ENCODE measurements around the gene ZNF438. TPM values are rescaled to one million over a fixed set of nuclear protein-coding genes. Genes with fewer than 3 reads are reported as not detected.

Gene ZNF438
- total and polyA plus RNA-seq, 2 of the 4 experiments (the other 2 are of a cell fraction): 1.8 to 2.9 TPM

- Histone ChIP-seq H2BK15ac (ENCODE audit: low read depth, low read length) (peak overlapping the region; percentile 79; the same call in 2 of the 3 replicates), H3K79me1 (ENCODE audit: low read depth in 1 of 2, low read length in 2 of 2) (peaks cover 0 to 12% of the 10 kb centered on the region in 2 experiments; a peak in 3 of 4 replicates), H3K27ac (ENCODE audit: insufficient read depth, low read length) (peak overlapping the region; percentile 90), H3K23ac (ENCODE audit: low read depth, low read length) (peak overlapping the region; percentile 63; the same call in 1 of the 2 replicates), H2AK5ac (ENCODE audit: low read depth, low read length) (peak overlapping the region; percentile 88), H3K9ac (ENCODE audit: low read depth, low read length) (no peak overlapping the region), H3K4me3 (ENCODE audit: insufficient read depth, low read depth, low read length) (no peak overlapping the region), H4K5ac (ENCODE audit: low read depth, low read length) (peak overlapping the region; percentile 50), H3K18ac (ENCODE audit: low read depth, low read length) (peak overlapping the region; percentile 82), H3K4me1 (ENCODE audit: control insufficient read depth, insufficient read depth, low read length) (peaks cover 20% of the 10 kb centered on the region), H4K8ac (ENCODE audit: low read depth in 2 of 2, low read length in 2 of 2) (peak overlapping the region; percentile 53 to 84), H4K91ac (ENCODE audit: insufficient read depth, low read depth, low read length) (peak overlapping the region; percentile 90), H3K9me1 (ENCODE audit: insufficient read depth, low read length) (peaks cover 14% of the 10 kb centered on the region), H3K36me3 (ENCODE audit: control insufficient read depth, insufficient read depth, low read length) (no peaks in the 10 kb centered on the region), H2BK5ac (ENCODE audit: low read depth, low read length, poor library complexity, severe bottlenecking) (peak overlapping the region; percentile 95), H2BK120ac (ENCODE audit: low read depth, low read length) (peak overlapping the region; percentile 95), H2AFZ (replicated peaks; ENCODE audit: low read length, poor library complexity) (no peak overlapping the region), H3K14ac (replicated peaks; ENCODE audit: low read depth, low read length) (peak overlapping the region; percentile 83), H2BK20ac (ENCODE audit: low read depth, low read length) (peak overlapping the region; percentile 96), H2AK9ac (replicated peaks; ENCODE audit: low read depth, low read length, poor library complexity) (no peak overlapping the region), H3K9me3 (ENCODE audit: control insufficient read depth, insufficient read depth, low read length) (no peaks in the 10 kb centered on the region), H3K4ac (ENCODE audit: low read depth, low read length) (peak overlapping the region; percentile 89), H3K56ac (ENCODE audit: extremely low read depth, insufficient read depth, low read length) (peak overlapping the region; percentile 70), H4K20me1 (ENCODE audit: insufficient read depth, low read length) (no peaks in the 10 kb centered on the region), H3K27me3 (ENCODE audit: control insufficient read depth, insufficient read depth, low read length) (no peaks in the 10 kb centered on the region), H3K4me2 (ENCODE audit: low read depth, low read length) (0 out of 2 replicates have a peak overlapping the region, but pooled peaks have one; percentile 9)
- 0 out of 2 replicates have a peak, but pooled peaks have one; percentile 22 for TF ChIP-seq BHLHE40 (IDR thresholded peaks at IDR 0.05; ENCODE audit: low read depth, low read length)
- TF ChIP-seq RFX5 (IDR thresholded peaks at IDR 0.05; ENCODE audit: low read depth, low read length): no peak
- no peak for TF ChIP-seq MAZ (IDR thresholded peaks at IDR 0.05; ENCODE audit: borderline replicate concordance, low read depth, low read length)
- no peak for TF ChIP-seq NFE2L2 (IDR thresholded peaks at IDR 0.05; ENCODE audit: low read depth, low read length)
- TF ChIP-seq SMC3 (IDR thresholded peaks at IDR 0.05; ENCODE audit: low read depth, low read length): no peak
- TF ChIP-seq FOS (IDR thresholded peaks at IDR 0.05; ENCODE audit: low read depth, low read length): peak; percentile 75; the same call in 1 of the 2 replicates
- TF ChIP-seq RAD21 (IDR thresholded peaks at IDR 0.05; ENCODE audit: low read length): 0 out of 2 replicates have a peak, but pooled peaks have one; percentile 6
- TF ChIP-seq CEBPB (IDR thresholded peaks at IDR 0.05; ENCODE audit: low read depth, low read length): peak; percentile 89
- DNase-seq (peak; percentile 92), ATAC-seq (ENCODE audit: low read depth) (peak; percentile 64)
- in situ Hi-C loops (cut with MboI; ENCODE audit: low sequenced_read_pairs): no loop called here
- dilution Hi-C loops (cut with HindIII; ENCODE audit: low sequenced_read_pairs, unreplicated experiment): no loop called here
- ChIA-PET CTCF (interaction anchor here (1.0 kb wide), 1 partner anchor 31 kb away, joined by 3 read pairs; no protein-coding TSS in a partner anchor), POLR2A (ENCODE audit: unreplicated experiment) (no interaction called here)
- no CpG with 5 or more reads among the region's 2 CpGs for WGBS, 2 experiments (ENCODE audit: extremely low coverage in 2 of 2, insufficient read length in 1 of 2)
- intact Hi-C loops (cut with micrococcal nuclease): no loop called here
- no TSS peak for BruUV-seq (replicated peaks)
These were observed 169.2 kb downstream of the ZNF438 start for GRCh38 chr10:30862486-30862885.
